Spleen (tissue), 11 donors: ENCODE results near the gene HPCAL1. TPM values are rescaled to one million over a fixed set of nuclear protein-coding genes. Genes with fewer than 3 reads are reported as not detected.
A peak's percentile ranks its signal among the peaks of the same experiment; 100 is the strongest.

Experiments
- DNase-seq: peaks from one replicate; pipeline ENCODE4 v3.0.0-alpha.2; 2020
- H3K27ac ChIP-seq, 8 donors: fragments of 200-600 bp; sonication (generic) in 7 of 8; 1 replicate in 4 of 8; 2 replicates in 4 of 8; pipeline versions ENCODE4 v1.5.0 to v1.8.0; 2016 to 2021; ENCODE audit warnings: inconsistent platforms in 4 of 8, mild to moderate bottlenecking in 4 of 8, moderate library complexity in 1 of 8
- H3K27me3 ChIP-seq, 7 donors: fragments of 200-600 bp; sonication (generic) in 6 of 7; replicated peaks in 1 of 7; 1 replicate in 4 of 7; 2 replicates in 3 of 7; pipeline versions ENCODE4 v1.5.0 to v1.8.0; 2016 to 2021; ENCODE audit warnings: inconsistent platforms in 3 of 7, mild to moderate bottlenecking in 1 of 7
- H3K36me3 ChIP-seq, 6 donors: fragments of 200-600 bp; sonication (generic) in 5 of 6; 1 replicate in 4 of 6; 2 replicates in 2 of 6; pipeline versions ENCODE4 v1.5.0 to v1.8.0; 2016 to 2021; ENCODE audit warnings: inconsistent platforms in 2 of 6
- H3K4me1 ChIP-seq, 6 donors: fragments of 200-600 bp; sonication (generic) in 5 of 6; 1 replicate in 3 of 6; 2 replicates in 3 of 6; pipeline versions ENCODE4 v1.5.0 to v1.8.0; 2016 to 2021; ENCODE audit warnings: inconsistent platforms in 3 of 6
- H3K4me3 ChIP-seq, 8 donors: fragments of 200-600 bp; sonication (generic) in 7 of 8; 1 replicate in 4 of 8; 2 replicates in 4 of 8; pipeline versions ENCODE4 v1.5.0 to v1.8.0; 2016 to 2021; ENCODE audit warnings: inconsistent platforms in 4 of 8, mild to moderate bottlenecking in 4 of 8, moderate library complexity in 2 of 8
- H3K9me3 ChIP-seq, 8 donors: fragments of 200-600 bp; sonication (generic) in 7 of 8; 1 replicate in 4 of 8; 2 replicates in 4 of 8; pipeline versions ENCODE4 v1.5.0 to v1.8.0; 2016 to 2021; ENCODE audit warnings: inconsistent platforms in 4 of 8
- CTCF ChIP-seq, 11 experiments: fragments of 200-600 bp in 7 of 11; fragments of 450-650 bp in 4 of 11; sonication (generic) in 4 of 11; IDR thresholded peaks in 8 of 11; conservative IDR thresholded peaks in 3 of 11; 1 replicate in 7 of 11; 2 replicates in 4 of 11; pipeline versions ENCODE4 v1.4.0 to v1.8.0; 2016 to 2021; ENCODE audit warnings: antibody characterized with exemption in 11 of 11, inconsistent platforms in 4 of 11, mild to moderate bottlenecking in 1 of 11
- POLR2A ChIP-seq, 3 donors: fragments of 450-650 bp; IDR thresholded peaks; one replicate each; pipeline ENCODE4 v1.5.1; 2017; ENCODE audit warnings: antibody characterized with exemption in 3 of 3, mild to moderate bottlenecking in 1 of 3
- POLR2AphosphoS5 ChIP-seq, 3 donors: sonication (generic); formaldehyde crosslinking; IDR thresholded peaks; one replicate each; pipeline ENCODE4 v1.5.1; 2017; ENCODE audit warnings: antibody characterized with exemption in 3 of 3
- WGBS, 5 donors: extraction: QIAGEN DNeasy Blood & Tissue Kit in 3 of 5; methylation state at CpG; one replicate each; pipeline versions ENCODE4 v1.1.5 to v1.1.7; 2013 to 2018; 5-methylcytosine and 5-hydroxymethylcytosine counted together
- intact Hi-C: fragments of 100-400 bp; cut with DNase I; formaldehyde crosslinking; loops from one replicate; pipeline ENCODE4 v1.15.0; 2023; ENCODE audit warnings: low total_unique reads
- polyA plus RNA-seq, 3 donors: library from polyadenylated mRNA; stranded (reverse); fragments of 200-250 nt; gene quantifications; one replicate each; pipeline ENCODE4 v1.2.1, GENCODE V29; 2013
- total RNA-seq, 7 donors: library from RNA; depleted of rRNA in 3 of 7; stranded (reverse); fragments of >200 nt in 3 of 7; fragmentation: NEBNext Ultra II Directional in 4 of 7; extraction: Animal tissue kit (Norgen Biotek cat#: 25700) in 4 of 7; gene quantifications; one replicate each; pipeline versions ENCODE4 v1.1.0 to v1.2.1, GENCODE V29; 2016 to 2021
- donor health status: healthy with polysubstance abuse.
- donor health status: DM: no; HTN: no; CAD: no; lungs with moderate emphysema.
- donor health status: DM: no; HTN: no; CAD: no.
- donor health status: Bipolar disorder and iron deficiency.
- donor health status: healthy.
- donor health status: DM: no; HTN: no; CAD: no.
- donor health status: DM: yes; HTN: yes; CAD: no.

Gene HPCAL1
- total and polyA plus RNA-seq, 10 donors: 41.9 to 80.6 (median 57.7) TPM

- H3K36me3 ChIP-seq: peaks cover 0 to 40% (median 0%) of the 10 kb centered on the region in 6 donors
- intact Hi-C loops: no loop called here
- WGBS, 5 donors: 89 to 94% (median 91%) methylated on average over 5 to 6 of the region's 6 CpGs
- peaks cover 3 to 76% (median 30%) of the 10 kb centered on the region in 6 donors for H3K4me1 ChIP-seq
- no peaks in the 10 kb centered on the region for H3K27me3 ChIP-seq
- no peak for TF ChIP-seq CTCF (IDR thresholded peaks at IDR 0.05 in 8 of 11, conservative IDR thresholded peaks at IDR 0.05 in 3 of 11)
- TF ChIP-seq POLR2A (IDR thresholded peaks at IDR 0.05): no peak
- TF ChIP-seq POLR2AphosphoS5 (IDR thresholded peaks at IDR 0.05): no peak
- H3K4me3 ChIP-seq: no peak overlapping the region
- no peak overlapping the region for H3K27ac ChIP-seq
- no peak for DNase-seq
- H3K9me3 ChIP-seq: no peaks in the 10 kb centered on the region
Observed at GRCh38 chr2:10370895-10371294, 68.2 kb downstream of the HPCAL1 start.

GRCh38 chr2:10371441-10372196, 68.9 kb downstream of the HPCAL1 start:
- Histone ChIP-seq H3K4me1 (peaks cover 6 to 76% (median 37%) of the 10 kb centered on the region in 6 donors), H3K27me3 (no peaks in the 10 kb centered on the region), H3K27ac (no peak overlapping the region), H3K4me3 (no peak overlapping the region), H3K9me3 (no peaks in the 10 kb centered on the region), H3K36me3 (peaks cover 0 to 40% (median 0%) of the 10 kb centered on the region in 6 donors)
- TF ChIP-seq POLR2AphosphoS5 (IDR thresholded peaks at IDR 0.05): no peak
- no peak for TF ChIP-seq CTCF (IDR thresholded peaks at IDR 0.05 in 8 of 11, conservative IDR thresholded peaks at IDR 0.05 in 3 of 11)
- no peak for TF ChIP-seq POLR2A (IDR thresholded peaks at IDR 0.05)
- intact Hi-C loops: no loop called here
- DNase-seq: no peak
- 91 to 95% (median 92%) methylated on average over 15 of the region's 15 CpGs for WGBS, 5 donors

GRCh38 chr2:10372203-10372861, 69.6 kb downstream of the HPCAL1 start:
- Histone ChIP-seq H3K9me3 (no peaks in the 10 kb centered on the region), H3K36me3 (peaks cover 0 to 44% (median 0%) of the 10 kb centered on the region in 6 donors), H3K27me3 (no peaks in the 10 kb centered on the region), H3K27ac (no peak overlapping the region), H3K4me1 (peaks cover 11 to 77% (median 44%) of the 10 kb centered on the region in 6 donors), H3K4me3 (no peak overlapping the region)
- DNase-seq: no peak
- TF ChIP-seq POLR2A (IDR thresholded peaks at IDR 0.05) (no peak), CTCF (IDR thresholded peaks at IDR 0.05 in 8 of 11, conservative IDR thresholded peaks at IDR 0.05 in 3 of 11) (no peak), POLR2AphosphoS5 (IDR thresholded peaks at IDR 0.05) (peak in 1 of 3 donors; percentile 11)
- intact Hi-C loops: no loop called here
- 92 to 96% (median 95%) methylated on average over 12 to 20 of the region's 20 CpGs for WGBS, 5 donors

- Histone ChIP-seq H3K27ac (no peak overlapping the region), H3K4me3 (no peak overlapping the region), H3K4me1 (peaks cover 15 to 82% (median 49%) of the 10 kb centered on the region in 6 donors), H3K36me3 (peaks cover 0 to 44% (median 0%) of the 10 kb centered on the region in 6 donors), H3K9me3 (no peaks in the 10 kb centered on the region), H3K27me3 (no peaks in the 10 kb centered on the region)
- DNase-seq: no peak
- no peak for TF ChIP-seq CTCF (IDR thresholded peaks at IDR 0.05 in 8 of 11, conservative IDR thresholded peaks at IDR 0.05 in 3 of 11)
- TF ChIP-seq POLR2AphosphoS5 (IDR thresholded peaks at IDR 0.05): no peak
- TF ChIP-seq POLR2A (IDR thresholded peaks at IDR 0.05): no peak
- 72 to 96% (median 89%) methylated on average over 6 to 7 of the region's 7 CpGs for WGBS, 5 donors
- intact Hi-C loops: no loop called here
Observed at GRCh38 chr2:10372862-10373240, 70.1 kb downstream of the HPCAL1 start.
